GM12873 (cell line): ENCODE results near the gene SLC19A1.

ENCODE experiments used
- CTCF ChIP-seq: IDR thresholded peaks from 2 replicates; pipeline ENCODE4 v1.5.1; 2012; ENCODE audit warnings: low read depth, mild to moderate bottlenecking, moderate library complexity, low read length, control low read depth; ENCODE audit not compliant: insufficient read depth; ENCODE audit errors: missing control alignments

Gene SLC19A1

DNA sequence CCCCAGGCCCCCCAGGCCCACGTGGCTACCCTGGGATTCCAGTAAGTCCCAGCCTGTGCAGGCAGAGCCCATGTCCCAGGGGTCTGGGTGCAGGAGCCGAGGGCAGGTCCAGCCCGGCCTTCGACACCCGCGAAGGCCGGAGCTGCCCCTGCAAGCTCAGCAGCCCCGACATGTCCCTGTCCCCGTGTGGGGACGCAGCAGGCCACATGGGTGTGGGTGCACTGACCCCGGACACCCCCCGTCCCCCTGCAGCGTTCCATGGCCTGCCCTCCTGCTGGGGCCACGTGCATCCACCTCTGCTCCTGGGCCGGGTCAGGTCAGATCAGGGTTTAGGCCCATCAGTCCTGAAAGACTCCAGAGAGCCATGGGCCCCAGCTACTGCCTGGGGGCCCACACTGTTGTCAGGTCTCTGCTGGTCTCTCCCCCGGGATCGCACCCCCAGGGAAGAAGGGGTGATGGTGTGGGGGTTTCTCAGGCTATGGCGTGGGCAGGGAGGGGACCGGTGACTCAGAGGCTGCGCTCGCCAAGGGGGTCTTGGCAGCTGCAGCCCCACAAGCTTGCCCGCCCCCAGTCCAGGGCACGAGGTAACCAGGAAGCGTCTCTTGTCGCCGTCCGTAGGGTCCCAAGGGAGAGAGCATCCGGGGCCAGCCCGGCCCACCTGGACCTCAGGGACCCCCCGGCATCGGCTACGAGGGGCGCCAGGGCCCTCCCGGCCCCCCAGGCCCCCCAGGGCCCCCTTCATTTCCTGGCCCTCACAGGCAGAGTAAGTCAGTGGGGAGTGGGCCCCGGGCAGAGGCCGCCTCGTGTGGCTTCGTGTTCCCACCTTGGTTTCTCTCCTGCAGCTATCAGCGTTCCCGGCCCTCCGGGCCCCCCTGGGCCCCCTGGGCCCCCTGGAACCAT is 37.5 kb downstream of the SLC19A1 start:
- no peak for TF ChIP-seq CTCF

DNA sequence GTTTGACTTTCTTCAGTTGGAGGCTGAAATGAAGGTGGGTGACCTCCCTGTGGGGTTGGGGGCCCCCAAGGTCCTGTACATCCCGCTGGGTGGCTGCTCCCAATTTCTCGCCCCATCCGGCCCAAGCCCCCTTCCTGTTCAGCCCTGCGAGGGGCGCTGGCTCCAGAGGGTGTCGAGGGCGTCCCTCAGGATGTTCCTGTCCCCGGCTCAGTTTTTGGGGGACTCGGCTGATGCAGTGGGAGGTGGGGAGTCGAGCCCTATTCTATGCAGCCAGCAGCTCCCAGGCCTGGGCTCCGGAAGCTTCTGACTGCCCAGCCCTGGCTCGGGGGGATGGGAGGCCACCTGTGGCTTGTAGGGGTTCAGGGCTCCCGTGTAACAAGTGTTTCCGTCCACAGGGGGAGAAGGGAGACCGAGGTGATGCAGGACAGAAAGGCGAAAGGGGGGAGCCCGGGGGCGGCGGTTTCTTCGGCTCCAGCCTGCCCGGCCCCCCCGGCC is 38.2 kb downstream of the SLC19A1 start:
- no peak for TF ChIP-seq CTCF

GRCh38 chr21:45502600-45502999 is 39.6 kb downstream of the SLC19A1 start:
- no peak for TF ChIP-seq CTCF

GRCh38 chr21:45502006-45502345 is 40.3 kb downstream of the SLC19A1 start:
- TF ChIP-seq CTCF = no peak

DNA sequence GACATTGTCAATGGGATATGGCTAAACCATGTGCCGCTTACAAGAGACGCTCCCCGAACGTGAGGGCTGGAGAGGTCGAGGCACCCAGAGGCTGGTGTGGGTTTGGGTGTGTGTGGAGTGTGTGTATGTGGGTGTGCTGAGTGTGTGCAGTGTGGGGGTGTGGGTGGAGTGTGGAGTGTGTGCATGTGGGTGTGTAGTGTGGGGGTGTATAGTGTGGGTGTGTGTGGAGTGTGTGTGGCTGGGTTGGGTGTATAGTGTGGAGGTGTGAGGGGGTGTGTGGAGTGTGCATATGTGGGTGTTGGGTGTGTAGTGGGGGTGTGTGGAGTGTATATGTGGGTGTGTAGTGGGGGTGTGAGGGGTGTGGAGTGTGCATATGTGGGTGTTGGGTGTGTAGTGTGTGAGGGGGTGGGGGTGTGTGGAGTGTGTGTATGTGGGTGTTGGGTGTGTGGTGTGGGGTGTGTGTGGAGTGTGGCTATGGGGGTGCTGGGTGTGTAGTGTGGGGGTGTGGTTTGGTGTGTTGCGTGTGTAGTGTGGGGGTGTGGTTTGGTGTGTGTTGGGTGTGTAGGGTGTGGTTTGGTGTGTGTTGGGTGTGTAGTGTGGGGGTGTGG is 42.2 kb downstream of the SLC19A1 start:
- no peak for TF ChIP-seq CTCF

DNA sequence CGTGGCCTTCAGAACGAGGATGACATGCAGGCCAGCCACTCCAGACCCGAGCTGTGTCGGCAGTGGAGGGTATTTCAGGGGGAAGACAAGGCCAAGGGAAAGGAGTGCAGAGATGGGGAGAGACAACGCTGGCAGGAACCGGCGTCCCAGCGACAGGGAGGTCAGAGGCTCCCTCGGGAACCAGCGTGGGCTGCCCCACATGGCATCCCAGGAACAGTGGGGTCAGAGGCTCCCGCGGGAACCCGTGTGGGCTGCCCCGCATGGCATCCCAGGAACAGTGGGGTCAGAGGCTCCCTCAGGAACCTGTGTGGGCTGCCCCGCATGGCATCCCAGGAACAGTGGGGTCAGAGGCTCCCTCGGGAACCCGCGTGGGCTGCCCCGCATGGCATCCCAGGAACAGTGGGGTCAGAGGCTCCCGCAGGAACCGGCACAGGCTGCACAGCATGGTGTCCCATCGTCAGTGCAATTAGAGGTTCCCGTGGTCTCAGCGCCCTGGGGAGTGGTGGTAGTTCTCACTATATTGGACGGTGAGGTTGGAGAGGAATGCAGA is 43.0 kb downstream of the SLC19A1 start:
- no peak for TF ChIP-seq CTCF

DNA sequence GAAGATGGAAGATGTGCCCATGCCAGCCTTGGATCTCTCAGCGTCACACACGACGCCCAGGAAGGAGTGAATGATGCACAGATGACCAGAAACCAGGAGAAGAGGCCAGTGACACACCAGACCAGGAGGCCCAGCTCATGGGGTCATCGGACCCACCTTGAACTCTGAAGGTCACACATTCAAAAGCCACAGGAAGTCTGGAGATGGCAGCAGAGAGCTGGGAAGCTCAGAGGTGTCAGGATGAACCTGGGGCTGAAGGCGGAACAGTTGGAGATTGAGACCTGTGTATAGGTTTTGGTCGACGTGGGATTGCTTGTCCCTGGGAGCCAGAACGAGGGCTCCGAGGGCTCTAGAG is 43.6 kb downstream of the SLC19A1 start:
- no peak for TF ChIP-seq CTCF
